Measurements from ENCODE around the gene MTHFSD.

- no peak for TF ChIP-seq CTCF (optimal IDR thresholded peaks at IDR 0.05 in 1 of 3, IDR thresholded peaks at IDR 0.05 in 1 of 3, conservative IDR thresholded peaks at IDR 0.05 in 1 of 3; ENCODE audit: extremely low read depth in 1 of 3, insufficient read depth in 2 of 3, low read length in 3 of 3)
- no peak for TF ChIP-seq EZH2 (IDR thresholded peaks at IDR 0.05; ENCODE audit: low read length)
These were observed 2.6 kb upstream of the MTHFSD start for GRCh38 chr16:86557587-86557986.
